HepG2 (cell line): Measurements from ENCODE around the gene BRI3BP. TPM values are rescaled to one million over a fixed set of nuclear protein-coding genes. Genes with fewer than 3 reads are reported as not detected.

Experiments
- ATAC-seq: fragments of 200-7000 bp; cut with Tn5 transposase; 3 replicates; pipeline ENCODE4 v1.9.1; 2020; ENCODE audit warnings: mild to moderate bottlenecking, moderate library complexity
- BruUV-seq: library from RNA; stranded (reverse); fragments of 400-500 nt; replicated peaks from 2 replicates; lab custom pipeline; 2021; lab: Mats Ljungman, UMichigan
- CTCF ChIA-PET: fragments of 300-600 bp; formaldehyde crosslinking; extraction: SDS; loops from one replicate; lab custom pipeline; 2021; ENCODE audit warnings: low total read pairs, inconsistent platforms, low intra/inter-chr PET ratio; lab: Yijun Ruan, JAX
- POLR2A ChIA-PET: fragments of 350-600 bp; sonication (Branson Sonifier 250); formaldehyde crosslinking; loops from one replicate; lab custom pipeline; 2020; ENCODE audit warnings: antibody characterized with exemption, inconsistent platforms; lab: Yijun Ruan, JAX
- DNase-seq: peaks from one replicate; pipeline ENCODE4 v3.0.0-alpha.2; 2015; ENCODE audit warnings: low spot score
- FAIRE-seq: peaks from 3 replicates; lab custom pipeline; 2011; peaks lifted over from hg19 to GRCh38; lab: Jason Lieb, UNC
- H2AFZ ChIP-seq: one replicate; pipeline ENCODE4 v1.6.1; 2011; ENCODE audit warnings: low read length, inconsistent platforms
- H3K27ac ChIP-seq: fragments of 300-600 bp; 3 replicates; pipeline ENCODE4 v1.8.0; 2011; ENCODE audit warnings: mixed run types, mild to moderate bottlenecking, mixed read lengths, low read length, inconsistent platforms; ENCODE audit not compliant: insufficient read depth; ENCODE audit errors: extremely low read length
- H3K27me3 ChIP-seq, 2 experiments: fragments of 200-600 bp in 1 of 2; 2 replicates in 1 of 2; 3 replicates in 1 of 2; pipeline versions ENCODE4 v1.6.0 to v1.8.0; 2011; ENCODE audit warnings: low read length in 2 of 2, mild to moderate bottlenecking in 2 of 2, moderate library complexity in 2 of 2, inconsistent platforms in 1 of 2; ENCODE audit not compliant: insufficient read depth in 2 of 2, control insufficient read depth in 1 of 2
- H3K36me3 ChIP-seq, 2 experiments: fragments of 200-600 bp in 1 of 2; replicated peaks in 1 of 2; 2 replicates in 1 of 2; 3 replicates in 1 of 2; pipeline versions ENCODE4 v1.5.1 to v1.8.0; 2011; ENCODE audit warnings: low read length in 2 of 2, inconsistent platforms in 1 of 2; ENCODE audit not compliant: insufficient read depth in 2 of 2, control insufficient read depth in 1 of 2
- H3K4me1 ChIP-seq: 2 replicates; pipeline ENCODE4 v1.5.1; 2012; ENCODE audit warnings: low read length, inconsistent platforms; ENCODE audit not compliant: insufficient read depth
- H3K4me2 ChIP-seq: 2 replicates; pipeline ENCODE4 v1.6.0; 2011; ENCODE audit warnings: low read depth, low read length, inconsistent platforms
- H3K4me3 ChIP-seq, 3 experiments: fragments of 200-600 bp in 1 of 3; sonication (generic), shearing (Covaris generic) in 1 of 3; replicated peaks in 1 of 3; 2 replicates each; pipeline ENCODE4 v1.5.1; 2011 to 2016; ENCODE audit warnings: low read length in 3 of 3, inconsistent platforms in 2 of 3, low read depth in 2 of 3, mild to moderate bottlenecking in 2 of 3, control low read depth in 1 of 3, mixed read lengths in 1 of 3; ENCODE audit not compliant: insufficient read depth in 1 of 3
- H3K79me2 ChIP-seq: one replicate; pipeline ENCODE4 v1.6.1; 2011; ENCODE audit warnings: low read length, inconsistent platforms; ENCODE audit not compliant: insufficient read depth
- H3K9ac ChIP-seq: 2 replicates; pipeline ENCODE4 v1.6.0; 2011; ENCODE audit warnings: mild to moderate bottlenecking, low read depth, low read length, inconsistent platforms; ENCODE audit not compliant: insufficient read depth
- H3K9me3 ChIP-seq: 2 replicates; pipeline ENCODE4 v1.5.1; 2012; ENCODE audit warnings: mild to moderate bottlenecking, low read length
- H4K20me1 ChIP-seq: 2 replicates; pipeline ENCODE4 v1.6.0; 2011; ENCODE audit warnings: inconsistent platforms, mild to moderate bottlenecking, low read length, moderate library complexity; ENCODE audit not compliant: insufficient read depth
- AGO2 ChIP-seq: fragments of 200-400 bp; formaldehyde crosslinking; optimal IDR thresholded peaks from 2 replicates; pipeline ENCODE3; 2017; ENCODE audit warnings: mild to moderate bottlenecking, low read depth, low read length, moderate library complexity
- ARID3A ChIP-seq: IDR thresholded peaks from 2 replicates; pipeline ENCODE4 v1.6.1; 2012; ENCODE audit warnings: low read depth, low read length, improper control_type of control experiment
- GLI4 ChIP-seq: sonication (generic); formaldehyde crosslinking; IDR thresholded peaks from 2 replicates; pipeline ENCODE4 v1.5.1; 2020; ENCODE audit warnings: missing genetic modification reagents, mild to moderate bottlenecking, moderate library complexity, borderline replicate concordance
- HIVEP1 ChIP-seq: sonication (generic); formaldehyde crosslinking; IDR thresholded peaks from 2 replicates; pipeline ENCODE4 v1.4.0; 2020; ENCODE audit warnings: mild to moderate bottlenecking, missing genetic modification reagents
- MIER3 ChIP-seq: IDR thresholded peaks from 2 replicates; pipeline ENCODE4 v1.6.1; 2016; ENCODE audit warnings: missing compliant biosample characterization, borderline replicate concordance
- NFYB ChIP-seq: sonication (generic); formaldehyde crosslinking; IDR thresholded peaks from 2 replicates; pipeline ENCODE4 v1.4.0; 2020; ENCODE audit warnings: missing genetic modification reagents
- RBM22 ChIP-seq: fragments of 200-400 bp; formaldehyde crosslinking; optimal IDR thresholded peaks from 2 replicates; pipeline ENCODE3; 2017; ENCODE audit warnings: mild to moderate bottlenecking, low read length, moderate library complexity
- ZBTB49 ChIP-seq: sonication (generic); formaldehyde crosslinking; IDR thresholded peaks from 2 replicates; pipeline ENCODE4 v1.4.0; 2020; ENCODE audit warnings: missing genetic modification reagents, borderline replicate concordance
- ZNF44 ChIP-seq: sonication (generic); formaldehyde crosslinking; IDR thresholded peaks from 2 replicates; pipeline ENCODE4 v1.5.1; 2020; ENCODE audit warnings: mild to moderate bottlenecking, missing genetic modification reagents
- WGBS: methylation state at CpG from one replicate; pipeline ENCODE4 v1.1.6; 2017; ENCODE audit warnings: low lambda C conversion rate; 5-methylcytosine and 5-hydroxymethylcytosine counted together
- in situ Hi-C: cut with HindIII; loops from 2 replicates; pipeline ENCODE4 v1.10.0; 2017; ENCODE audit warnings: low pct_unique_long_range_greater_than_20kb; ENCODE audit not compliant: extremely low pct_ligation_motif_present
- intact Hi-C: fragments of 100-400 bp; cut with micrococcal nuclease; formaldehyde crosslinking; loops from one replicate; pipeline ENCODE4 v1.10.0; 2022; ENCODE audit not compliant: unreplicated experiment
- polyA plus RNA-seq, 8 experiments: library from polyadenylated mRNA; depleted of rRNA in 3 of 8; stranded (reverse) in 7 of 8; unstranded in 1 of 8; fragments of >200 nt; fragmentation: Illumina TruSeq in 4 of 8; extraction: Trizol in 4 of 8; gene quantifications; 2 replicates each; pipeline versions ENCODE4 v1.2.1 to v1.2.3, GENCODE V29; 2011 to 2016; ENCODE audit warnings: low read depth in 4 of 8, missing spikeins in 1 of 8, mixed read lengths in 1 of 8; ENCODE audit not compliant: insufficient read depth in 1 of 8
- total RNA-seq, 5 experiments: library from RNA; depleted of rRNA; stranded (reverse); fragments of >200 nt; fragmentation: Illumina TruSeq; extraction: Trizol; gene quantifications; 2 replicates each; pipeline ENCODE4 v1.2.3, GENCODE V29; 2016; ENCODE audit warnings: low read depth in 1 of 5
- TF ChIP-seq, protein P1 (sequence below): sonication (generic); formaldehyde crosslinking; IDR thresholded peaks from 2 replicates; pipeline ENCODE4 v1.5.0; 2020; ENCODE audit warnings: mild to moderate bottlenecking, missing genetic modification reagents
- TF ChIP-seq, protein P2 (sequence below): sonication (generic); formaldehyde crosslinking; IDR thresholded peaks from 2 replicates; pipeline ENCODE4 v1.5.0; 2020; ENCODE audit warnings: mild to moderate bottlenecking, low read depth, missing genetic modification reagents, borderline replicate concordance

Gene BRI3BP
- total and polyA plus RNA-seq, 2 of the 13 experiments (the other 11 are each of a cell fraction or from before 2014, with no cell fraction given): 7.5 to 21.1 TPM

DNA sequence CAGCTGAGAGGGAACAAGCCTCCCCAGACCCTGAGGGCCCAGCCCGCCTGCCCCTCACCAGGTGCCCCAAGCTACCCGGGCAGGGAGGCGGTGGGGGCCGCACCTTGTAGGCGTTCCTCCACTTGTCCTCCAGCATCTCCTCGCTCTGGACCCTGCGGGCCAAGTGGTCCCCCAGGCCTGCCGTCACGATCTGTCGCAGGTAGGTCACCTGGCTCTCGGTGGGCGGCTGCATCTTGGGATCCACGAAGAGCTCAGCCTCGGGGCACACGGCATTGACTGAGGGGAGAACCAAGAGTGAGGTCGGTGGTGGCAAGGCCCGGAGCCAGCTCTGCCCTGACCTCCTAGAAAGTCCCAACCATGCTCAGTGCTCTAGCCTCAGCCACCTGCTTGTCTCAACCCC lies 41.1 kb upstream of the BRI3BP start:
- no peak overlapping the region for H3K9ac ChIP-seq
- intact Hi-C loops: no loop called here
- ChIA-PET POLR2A (interaction anchor here (1.0 kb wide), 1 partner anchor 12 kb away, joined by 3 read pairs; no protein-coding TSS in a partner anchor), CTCF (no interaction called here)
- H3K9me3 ChIP-seq: no peaks in the 10 kb centered on the region
- no peak overlapping the region for H3K4me2 ChIP-seq
- ATAC-seq (no peak), FAIRE-seq (no peak)
- no peaks in the 10 kb centered on the region for H4K20me1 ChIP-seq
- BruUV-seq: no TSS peak
- in situ Hi-C loops: no loop called here
- peaks cover 21 to 61% of the 10 kb centered on the region in 2 experiments; a peak in 4 of 5 replicates for H3K36me3 ChIP-seq
- H3K27ac ChIP-seq: no peak overlapping the region
- TF ChIP-seq AGO2 (peak; percentile 67), GLI4 (no peak)
- TF ChIP-seq, all 625 proteins: peak for 1
- Histone ChIP-seq H2AFZ (no peak overlapping the region), H3K4me1 (no peaks in the 10 kb centered on the region), H3K79me2 (no peaks in the 10 kb centered on the region), H3K27me3 (no peaks in the 10 kb centered on the region), H3K4me3 (no peak overlapping the region)
- WGBS: 97% methylated on average over 16 of the region's 17 CpGs
- no peak for DNase-seq

GRCh38 chr12:124952801-124953200 lies 40.6 kb upstream of the BRI3BP start:
- no peak overlapping the region for H3K4me2 ChIP-seq
- POLR2A ChIA-PET: no interaction called here
- H2AFZ ChIP-seq: no peak overlapping the region
- H3K4me1 ChIP-seq: no peaks in the 10 kb centered on the region
- H3K9me3 ChIP-seq: no peaks in the 10 kb centered on the region
- H3K27ac ChIP-seq: no peak overlapping the region
- no peak overlapping the region for H3K4me3 ChIP-seq
- ATAC-seq (no peak), FAIRE-seq (no peak), DNase-seq (no peak)
- 79% methylated on average over 6 of the region's 8 CpGs for WGBS
- peaks cover 20 to 59% of the 10 kb centered on the region in 2 experiments; a peak in 4 of 5 replicates for H3K36me3 ChIP-seq
- CTCF ChIA-PET: no interaction called here
- H3K27me3 ChIP-seq: no peaks in the 10 kb centered on the region
- TF ChIP-seq ZNF44 (CRISPR knock-in tag) (no peak), ARID3A (no peak), ZBTB49 (no peak), MIER3 (no peak), RBM22 (no peak), HIVEP1 (no peak), NFYB (CRISPR knock-in tag) (no peak)
- TF ChIP-seq, protein P1, sequence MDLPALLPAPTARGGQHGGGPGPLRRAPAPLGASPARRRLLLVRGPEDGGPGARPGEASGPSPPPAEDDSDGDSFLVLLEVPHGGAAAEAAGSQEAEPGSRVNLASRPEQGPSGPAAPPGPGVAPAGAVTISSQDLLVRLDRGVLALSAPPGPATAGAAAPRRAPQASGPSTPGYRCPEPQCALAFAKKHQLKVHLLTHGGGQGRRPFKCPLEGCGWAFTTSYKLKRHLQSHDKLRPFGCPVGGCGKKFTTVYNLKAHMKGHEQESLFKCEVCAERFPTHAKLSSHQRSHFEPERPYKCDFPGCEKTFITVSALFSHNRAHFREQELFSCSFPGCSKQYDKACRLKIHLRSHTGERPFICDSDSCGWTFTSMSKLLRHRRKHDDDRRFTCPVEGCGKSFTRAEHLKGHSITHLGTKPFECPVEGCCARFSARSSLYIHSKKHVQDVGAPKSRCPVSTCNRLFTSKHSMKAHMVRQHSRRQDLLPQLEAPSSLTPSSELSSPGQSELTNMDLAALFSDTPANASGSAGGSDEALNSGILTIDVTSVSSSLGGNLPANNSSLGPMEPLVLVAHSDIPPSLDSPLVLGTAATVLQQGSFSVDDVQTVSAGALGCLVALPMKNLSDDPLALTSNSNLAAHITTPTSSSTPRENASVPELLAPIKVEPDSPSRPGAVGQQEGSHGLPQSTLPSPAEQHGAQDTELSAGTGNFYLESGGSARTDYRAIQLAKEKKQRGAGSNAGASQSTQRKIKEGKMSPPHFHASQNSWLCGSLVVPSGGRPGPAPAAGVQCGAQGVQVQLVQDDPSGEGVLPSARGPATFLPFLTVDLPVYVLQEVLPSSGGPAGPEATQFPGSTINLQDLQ (CRISPR knock-in tag): no peak
- TF ChIP-seq, protein P2, sequence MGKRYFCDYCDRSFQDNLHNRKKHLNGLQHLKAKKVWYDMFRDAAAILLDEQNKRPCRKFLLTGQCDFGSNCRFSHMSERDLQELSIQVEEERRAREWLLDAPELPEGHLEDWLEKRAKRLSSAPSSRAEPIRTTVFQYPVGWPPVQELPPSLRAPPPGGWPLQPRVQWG (CRISPR knock-in tag): no peak
- in situ Hi-C loops: no loop called here
- BruUV-seq: no TSS peak
- H4K20me1 ChIP-seq: no peaks in the 10 kb centered on the region
- intact Hi-C loops: no loop called here
- no peaks in the 10 kb centered on the region for H3K79me2 ChIP-seq
- H3K9ac ChIP-seq: no peak overlapping the region
